NCI-H1694 treated with DMSO at 0.1 percent for 48 hours (cell line): ENCODE results near the gene ARRDC4.
"Not testable (repeated sequence)": the region's sequence is repeated elsewhere in the genome, so short reads cannot be mapped to it uniquely, and the experiment has no call there.

Source experiments
- DNase-seq: peaks from one replicate; lab custom pipeline; 2025; lab: John Stamatoyannopoulos, UW

The ARRDC4 gene

DNA sequence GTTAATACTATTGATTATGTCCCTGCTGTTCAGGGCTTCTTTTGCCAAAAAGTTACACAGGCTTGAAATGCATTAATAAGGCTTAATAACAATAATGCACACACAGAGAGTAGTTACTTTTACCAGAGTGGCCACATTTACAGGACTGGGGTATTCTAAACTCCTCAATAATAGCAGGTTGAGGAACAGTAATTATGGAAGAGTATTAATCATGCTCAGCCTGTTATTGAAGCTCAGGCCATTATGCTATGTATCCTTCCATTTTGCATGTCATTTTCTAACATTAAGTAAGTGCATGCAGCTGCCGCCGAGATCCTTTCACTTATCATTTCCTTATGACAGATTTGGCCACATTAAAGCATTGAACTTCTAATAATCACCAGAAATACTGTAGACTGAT is 5.7 kb downstream of the ARRDC4 start:
- no peak for DNase-seq

DNA sequence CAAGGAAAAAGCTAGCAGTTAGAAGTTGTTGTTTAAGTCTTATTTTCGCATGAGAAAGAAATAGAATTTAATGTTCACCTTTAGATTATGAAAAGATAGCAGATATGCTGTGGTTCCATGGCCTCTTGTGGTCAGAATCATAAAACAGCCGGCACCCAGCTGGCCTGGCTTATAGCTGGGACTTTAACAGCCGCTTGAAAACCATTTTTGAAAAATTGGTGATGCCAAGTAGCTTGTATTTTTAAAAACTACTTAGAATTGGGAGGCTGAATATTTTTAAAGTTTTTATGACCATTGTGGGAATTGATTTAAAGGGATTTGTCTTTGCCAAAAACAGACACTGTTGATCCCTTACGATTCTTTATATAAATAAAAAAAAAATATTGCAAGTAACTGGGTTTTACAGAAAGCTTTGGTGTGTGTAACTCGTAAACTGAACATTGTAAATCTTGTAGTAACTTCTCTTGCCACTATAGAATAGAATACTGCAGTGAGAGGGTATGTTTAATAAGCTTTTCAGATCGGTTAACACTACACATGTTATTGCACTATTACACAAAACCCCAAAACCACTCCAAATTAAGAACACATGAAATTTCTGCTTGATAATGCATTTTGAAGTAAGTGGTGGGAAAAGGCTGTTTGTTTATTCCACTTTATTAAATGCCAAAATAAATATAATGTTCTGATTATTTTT is 6.6 kb downstream of the ARRDC4 start:
- no peak for DNase-seq

DNA sequence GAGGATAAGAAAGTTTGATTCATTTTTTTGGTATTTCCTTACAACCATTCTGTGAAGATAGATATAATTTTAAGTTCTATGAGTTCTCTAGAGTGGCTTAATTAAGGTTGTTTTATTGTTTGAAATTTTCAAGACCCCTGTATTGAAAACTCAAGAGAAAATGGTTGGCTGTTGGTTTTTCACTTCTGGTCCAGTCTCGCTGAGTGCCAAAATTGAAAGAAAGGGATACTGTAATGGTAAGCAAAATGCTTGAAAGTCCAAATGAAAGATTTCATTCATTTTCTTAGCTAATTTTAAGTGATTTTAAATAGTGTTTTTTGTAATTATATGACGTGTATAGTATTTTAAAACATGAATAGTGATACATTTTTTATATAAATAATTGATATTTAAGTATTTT is 7.4 kb downstream of the ARRDC4 start:
- DNase-seq: no peak

GRCh38 chr15:97968380-97968779 is 7.9 kb downstream of the ARRDC4 start:
- no peak for DNase-seq

DNA sequence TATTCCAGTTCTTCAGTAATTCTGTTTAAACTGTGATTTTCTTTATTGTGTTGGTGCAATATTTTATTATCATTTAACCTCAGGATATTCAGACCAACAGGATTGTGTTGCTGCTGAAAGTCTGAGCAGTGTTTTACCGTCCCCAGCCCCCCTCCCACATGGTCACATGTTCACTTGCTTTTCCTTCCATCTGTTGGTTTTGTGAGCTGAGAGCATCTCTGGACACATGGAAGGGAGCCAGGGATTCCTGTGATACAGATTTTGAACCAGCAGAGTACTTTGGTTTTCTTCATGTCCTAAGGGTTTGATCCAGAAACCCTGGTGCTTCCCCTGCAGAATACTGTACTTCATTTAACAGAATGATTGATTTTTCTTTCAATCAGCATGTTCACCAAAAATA is 11.9 kb downstream of the ARRDC4 start:
- DNase-seq: no peak

DNA sequence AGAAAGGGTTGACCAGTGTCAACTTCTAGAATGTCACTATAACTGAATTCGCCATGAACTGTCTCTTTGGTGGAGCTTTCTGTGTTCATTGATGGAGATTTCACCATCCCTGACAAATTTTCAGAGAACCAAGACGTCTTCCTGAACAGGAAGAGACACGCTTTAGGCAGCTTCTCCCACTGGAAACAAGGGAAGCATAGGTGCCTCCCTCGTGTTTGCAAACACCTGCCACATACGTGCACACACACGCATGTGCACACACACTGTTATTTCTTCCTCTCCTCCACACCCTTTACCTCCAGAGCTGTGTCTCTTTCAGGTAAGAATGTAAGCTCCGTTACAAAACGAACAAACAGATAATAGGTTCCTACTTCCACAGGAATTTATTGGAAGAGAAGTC is 15.6 kb downstream of the ARRDC4 start:
- no peak for DNase-seq

DNA sequence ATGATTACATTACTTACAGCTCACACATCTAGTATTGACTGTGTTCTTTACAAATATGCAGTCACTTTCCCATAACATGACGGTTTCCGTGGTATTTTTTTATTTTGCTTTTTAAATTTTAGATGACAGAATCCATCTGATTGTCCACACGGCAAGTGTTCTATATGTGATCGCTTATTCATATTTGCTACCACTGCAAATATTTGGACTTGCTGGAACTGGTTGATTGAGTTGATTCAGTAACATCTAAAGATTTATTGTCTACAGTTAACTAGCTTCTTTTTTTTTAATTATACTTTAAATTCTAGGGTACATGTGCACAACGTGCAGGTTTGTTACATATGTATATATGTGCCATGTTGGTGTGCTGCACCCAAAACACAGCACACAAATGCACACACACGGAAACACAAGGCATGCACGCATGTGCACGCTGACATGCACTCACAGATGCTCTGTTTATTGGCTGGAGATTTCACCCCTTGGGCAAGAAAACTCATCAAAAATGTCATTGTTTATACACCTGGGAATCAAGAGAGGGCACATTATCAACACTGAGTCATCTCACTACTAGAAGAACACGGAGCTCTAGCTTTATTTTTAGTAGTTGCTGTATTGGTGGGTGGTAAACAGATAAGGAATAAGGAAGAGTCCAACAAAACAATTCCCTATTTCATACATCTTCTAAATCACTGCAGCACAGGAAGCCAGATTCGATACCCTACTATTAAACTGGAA is 16.4 kb downstream of the ARRDC4 start:
- DNase-seq: no peak

DNA sequence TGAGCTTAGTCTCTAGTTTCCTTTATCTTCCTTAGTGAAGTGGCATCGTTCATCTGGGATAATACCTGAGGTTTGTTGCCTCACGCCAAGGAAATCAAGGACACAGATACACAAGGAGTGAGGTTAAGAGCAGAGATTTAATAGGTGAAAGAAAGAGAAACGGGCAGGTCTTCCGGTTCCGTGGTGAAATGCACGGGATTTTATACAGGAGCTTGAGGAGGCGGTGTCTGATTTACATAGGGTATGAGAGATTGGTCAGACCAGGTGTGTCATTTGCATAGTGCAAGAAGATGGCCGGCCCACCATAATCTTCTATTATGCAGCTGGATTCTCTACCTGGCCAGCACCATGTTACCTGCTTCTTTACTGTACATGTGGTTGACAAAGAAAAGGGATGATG is 17.2 kb downstream of the ARRDC4 start:
- DNase-seq: no peak

DNA sequence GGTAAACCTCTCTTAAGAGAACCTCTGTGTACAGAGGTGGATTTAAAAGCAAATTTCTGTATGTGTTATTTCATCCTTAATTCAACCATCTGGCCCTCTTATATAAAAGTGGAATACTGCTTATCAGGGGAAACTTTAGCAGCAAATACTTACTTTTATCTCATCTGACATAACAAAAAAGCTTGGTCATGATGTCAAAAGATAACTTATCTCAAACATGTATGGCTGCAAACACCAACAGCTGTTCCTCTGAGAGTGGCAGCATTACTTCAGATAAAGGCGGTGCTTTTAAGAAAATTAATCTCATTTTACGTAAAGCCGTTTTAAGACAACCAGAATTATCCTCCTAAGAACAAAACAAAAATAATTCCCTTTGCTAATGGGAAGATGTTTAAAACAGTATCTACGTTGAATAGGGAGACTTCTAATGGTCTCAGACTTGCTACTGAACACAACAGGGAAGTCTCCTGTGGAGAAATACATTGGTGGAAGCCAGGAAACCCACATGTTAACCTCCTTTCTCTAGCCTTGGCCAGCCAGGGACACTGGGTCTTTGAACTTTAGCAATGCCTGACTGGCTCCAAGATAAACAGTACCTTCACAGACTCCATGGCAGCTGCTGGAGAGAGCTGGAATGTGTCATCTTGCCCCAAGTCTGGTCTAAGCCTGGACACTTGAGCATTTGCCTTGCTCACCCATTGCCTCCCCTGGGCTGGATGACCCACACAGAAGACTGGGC is 18.1 kb downstream of the ARRDC4 start:
- no peak for DNase-seq

GRCh38 chr15:97979140-97979520 is 18.6 kb downstream of the ARRDC4 start:
- no peak for DNase-seq

- DNase-seq: no peak
These were observed 20.6 kb downstream of the ARRDC4 start for GRCh38 chr15:97981058-97981457.

- DNase-seq: no peak
These were observed 21.3 kb downstream of the ARRDC4 start for GRCh38 chr15:97981758-97982157.

DNA sequence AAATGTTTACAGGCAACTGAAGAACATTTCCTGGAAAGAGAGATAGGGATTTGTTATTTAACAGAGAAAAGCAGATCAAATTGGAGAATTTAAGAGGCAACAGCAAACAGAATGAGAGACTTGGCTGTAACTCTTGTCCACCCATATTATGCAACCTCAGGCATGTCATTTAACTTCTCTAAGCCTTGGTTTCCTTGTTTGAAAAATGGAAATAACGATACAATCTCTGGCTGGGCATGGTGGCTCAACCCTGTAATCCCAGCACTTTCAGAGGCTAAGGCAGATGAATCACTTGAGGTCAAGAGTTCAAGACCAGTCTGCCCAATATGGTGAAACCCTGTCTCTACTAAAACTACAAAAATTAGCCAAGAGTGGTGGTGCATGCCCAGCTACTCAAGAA is 23.7 kb downstream of the ARRDC4 start:
- DNase-seq: no peak

GRCh38 chr15:97985979-97986378 is 25.5 kb downstream of the ARRDC4 start:
- DNase-seq: not testable (repeated sequence)

- DNase-seq: no peak
These were observed 26.3 kb downstream of the ARRDC4 start for GRCh38 chr15:97986781-97987180.

DNA sequence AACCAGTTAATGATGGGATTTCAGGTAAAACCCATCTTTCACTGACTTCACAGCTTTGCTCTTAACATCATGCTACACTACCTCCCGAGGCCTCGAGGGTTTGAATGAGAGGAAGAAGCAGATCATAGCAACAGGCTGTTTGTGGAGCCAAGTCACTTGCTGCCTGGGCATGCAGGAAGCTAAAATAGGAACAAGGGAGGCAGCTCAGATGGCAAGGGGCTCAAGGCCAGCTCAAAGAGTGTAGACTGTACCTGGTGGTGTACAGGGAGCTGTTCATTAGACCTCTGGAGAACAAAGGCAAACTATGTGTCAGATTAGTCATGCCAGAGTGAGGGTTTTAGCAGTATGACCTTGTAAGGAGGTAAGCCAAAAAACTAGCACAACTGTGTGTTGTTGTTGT is 28.8 kb downstream of the ARRDC4 start:
- no peak for DNase-seq

DNA sequence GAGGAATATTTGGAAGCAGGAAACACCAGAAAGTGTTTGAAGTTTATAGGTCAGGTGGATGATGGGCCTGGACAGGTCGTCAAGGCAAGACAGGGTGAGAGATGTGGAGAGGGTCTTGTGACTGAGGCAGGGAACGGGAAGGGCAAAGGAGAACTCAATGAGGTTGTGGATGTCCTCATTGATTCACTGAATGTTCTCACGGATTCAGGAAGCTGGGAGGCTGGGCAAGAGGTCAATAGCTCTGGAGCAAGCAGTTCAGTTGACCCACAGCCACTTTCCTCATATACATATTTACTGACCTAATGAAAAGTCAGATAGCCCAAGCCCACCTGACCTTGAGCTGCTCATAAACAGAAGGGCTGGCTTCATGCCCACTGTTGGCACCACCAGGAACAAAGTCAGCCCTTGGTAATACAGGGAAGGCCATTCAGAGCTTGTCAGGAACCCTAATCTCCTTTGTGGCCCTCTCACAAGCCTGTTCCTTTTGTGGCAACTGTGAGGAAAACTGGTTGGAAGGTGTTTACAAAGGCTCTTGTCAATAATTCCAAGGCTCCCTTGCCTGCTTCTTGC is 31.6 kb downstream of the ARRDC4 start:
- DNase-seq: no peak

DNA sequence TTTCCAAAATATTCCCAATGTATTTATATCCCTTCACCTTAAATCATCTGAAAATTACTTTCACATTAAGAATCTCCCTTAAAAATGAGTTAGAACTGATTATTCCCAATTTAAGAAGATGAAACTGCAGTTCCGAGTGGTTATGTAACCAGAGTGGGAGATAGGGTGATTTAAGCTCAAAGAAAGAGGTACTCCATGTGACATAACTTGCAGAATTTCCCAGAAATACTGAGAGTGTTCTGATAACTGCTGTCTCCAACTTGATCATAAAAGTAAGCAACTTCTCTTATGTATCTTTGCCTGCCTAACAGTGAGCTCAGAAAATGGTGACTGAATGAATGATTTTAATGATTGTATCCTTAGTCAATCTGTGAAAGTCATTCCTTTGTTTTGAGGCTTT is 32.3 kb downstream of the ARRDC4 start:
- no peak for DNase-seq

- no peak for DNase-seq
These were observed 32.8 kb downstream of the ARRDC4 start for GRCh38 chr15:97993310-97993738.

- DNase-seq: no peak
These were observed 33.7 kb downstream of the ARRDC4 start for GRCh38 chr15:97994236-97994635.

DNA sequence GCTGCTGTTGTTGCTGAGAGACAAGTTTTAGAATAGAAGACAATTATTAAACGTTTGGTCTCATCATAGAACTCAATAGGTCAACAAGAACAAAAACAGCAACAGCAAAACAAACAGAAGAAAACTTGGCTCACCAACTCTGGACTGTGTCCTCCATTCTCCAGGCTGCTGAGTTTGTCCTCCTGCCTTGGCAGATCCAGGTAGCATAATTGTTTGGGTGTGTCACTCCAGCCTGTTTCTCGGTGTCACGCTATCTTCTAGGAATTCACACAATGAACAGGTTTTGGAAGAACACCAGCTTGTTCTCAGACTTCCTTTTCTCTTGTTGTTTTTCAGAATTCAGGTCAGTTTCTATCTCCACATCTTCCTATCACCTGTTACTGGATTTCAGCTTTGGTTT is 34.7 kb downstream of the ARRDC4 start:
- no peak for DNase-seq

DNA sequence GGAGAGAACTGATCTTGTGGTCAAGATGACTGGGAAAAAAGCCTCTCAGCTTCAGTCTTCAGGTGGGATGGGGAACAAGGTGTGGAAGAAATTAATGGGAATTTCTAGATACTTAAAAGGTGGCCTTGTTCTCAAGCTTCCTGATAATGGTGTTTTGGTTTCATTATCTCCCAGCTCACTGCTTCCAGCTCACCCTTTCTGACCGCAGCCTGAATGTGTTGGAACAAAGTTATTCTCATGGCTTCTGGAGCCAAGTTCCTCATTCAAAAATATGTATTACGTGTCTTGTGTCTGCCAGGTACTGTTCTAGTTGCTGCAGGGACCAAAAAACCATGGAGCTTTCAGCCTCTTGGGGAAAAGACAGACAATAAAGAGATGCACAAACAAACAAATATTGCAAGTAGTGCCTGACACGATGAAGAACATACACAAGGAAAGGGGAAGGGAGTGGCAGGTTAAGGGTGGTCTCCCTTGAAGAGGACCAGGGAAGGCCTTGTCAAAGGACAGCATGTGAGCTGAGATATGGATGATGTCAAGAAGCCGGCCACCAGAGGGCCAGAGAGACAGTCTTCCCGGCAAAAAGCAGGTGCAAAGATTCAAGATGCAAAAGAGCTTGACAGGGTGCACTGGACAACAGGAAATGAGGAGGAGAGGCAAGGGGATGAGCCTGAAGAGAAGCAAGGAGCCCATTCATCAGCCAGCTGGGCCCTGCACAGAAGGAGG is 35.5 kb downstream of the ARRDC4 start:
- DNase-seq: no peak
